Uterus (tissue), 2 donors: Measurements from ENCODE around the gene ZNF317.

Experiments used
- CTCF ChIP-seq, 4 experiments: fragments of 200-600 bp in 2 of 4; fragments of 450-650 bp in 2 of 4; sonication (generic) in 2 of 4; IDR thresholded peaks; one replicate each; pipeline ENCODE4 v1.5.1; 2016 to 2019; ENCODE audit warnings: antibody characterized with exemption in 4 of 4, mild to moderate bottlenecking in 2 of 4, moderate library complexity in 1 of 4
- POLR2A ChIP-seq, 2 donors: fragments of 450-650 bp; IDR thresholded peaks; one replicate each; pipeline ENCODE4 v1.6.1; 2016; ENCODE audit warnings: antibody characterized with exemption in 2 of 2, mild to moderate bottlenecking in 1 of 2, moderate library complexity in 1 of 2

- TF ChIP-seq POLR2A (IDR thresholded peaks at IDR 0.05) (no peak), CTCF (IDR thresholded peaks at IDR 0.05) (no peak)
Measured at GRCh38 chr19:9149997-9150396, 9.8 kb downstream of the ZNF317 start.
